Hepatocyte (in vitro differentiated cells): ENCODE results near the gene TRAPPC3L.

ENCODE experiments used
- CTCF ChIP-seq: fragments of 200-600 bp; sonication (generic); IDR thresholded peaks from 2 replicates; pipeline ENCODE4 v1.5.1; 2016; ENCODE audit warnings: antibody characterized with exemption, mild to moderate bottlenecking; ENCODE audit not compliant: poor library complexity
- EZH2 ChIP-seq: fragments of 200-600 bp; sonication (generic); IDR thresholded peaks from 2 replicates; pipeline ENCODE4 v1.6.1; 2016; ENCODE audit warnings: antibody characterized with exemption, mild to moderate bottlenecking, borderline replicate concordance

- TF ChIP-seq CTCF (no peak), EZH2 (no peak)
Measured at GRCh38 chr6:116575227-116575626, 29.7 kb upstream of the TRAPPC3L start.
